B cell (primary cell): ENCODE measurements around the gene SMPD3. TPM values are rescaled to one million over a fixed set of nuclear protein-coding genes. Genes with fewer than 3 reads are reported as not detected.
A peak's percentile ranks its signal among the peaks of the same experiment; 100 is the strongest.

Experiments used
- ATAC-seq: fragments of 200-7000 bp; cut with Tn5 transposase; one replicate; pipeline ENCODE4 v1.10.0; 2021; ENCODE audit warnings: low read depth, mild to moderate bottlenecking, moderate number of reproducible peaks, moderate library complexity
- CTCF ChIA-PET: fragments of 350-600 bp; sonication (Branson Sonifier 250); formaldehyde crosslinking; loops from one replicate; lab custom pipeline; 2021; ENCODE audit warnings: antibody characterized with exemption, inconsistent platforms; lab: Charles Lee
- POLR2A ChIA-PET: fragments of 350-600 bp; sonication (Branson Sonifier 250); formaldehyde crosslinking; loops from one replicate; lab custom pipeline; 2021; ENCODE audit warnings: antibody characterized with exemption; lab: Charles Lee
- DNase-seq: peaks from one replicate; pipeline ENCODE4 v3.0.0; 2013
- H2AFZ ChIP-seq: 2 replicates; pipeline ENCODE4 v1.6.1; 2012; ENCODE audit warnings: mild to moderate bottlenecking, low read depth, low read length; ENCODE audit not compliant: insufficient read depth, poor library complexity, severe bottlenecking
- H3K27ac ChIP-seq, 2 donors: 1 replicate in 1 of 2; 2 replicates in 1 of 2; pipeline ENCODE4 v1.5.1; 2012 to 2013; ENCODE audit warnings: low read length in 2 of 2, mild to moderate bottlenecking in 2 of 2, moderate library complexity in 1 of 2
- H3K27me3 ChIP-seq, 4 experiments: fragments of 200-600 bp in 1 of 4; sonication (generic) in 1 of 4; replicated peaks in 1 of 4; 1 replicate in 2 of 4; 2 replicates in 2 of 4; pipeline versions ENCODE4 v1.6.1 to v1.7.0; 2013 to 2016; ENCODE audit warnings: low read length in 3 of 4, mild to moderate bottlenecking in 2 of 4, mixed read lengths in 1 of 4, moderate library complexity in 1 of 4; ENCODE audit not compliant: insufficient read depth in 4 of 4, control insufficient read depth in 3 of 4; ENCODE audit errors: control extremely low read depth in 1 of 4
- H3K36me3 ChIP-seq, 2 experiments: replicated peaks in 1 of 2; 1 replicate in 1 of 2; 2 replicates in 1 of 2; pipeline versions ENCODE4 v1.6.1 to v1.7.1; 2013; ENCODE audit warnings: low read length in 1 of 2; ENCODE audit not compliant: insufficient read depth in 2 of 2, control insufficient read depth in 1 of 2; ENCODE audit errors: control extremely low read depth in 1 of 2, extremely low read depth in 1 of 2
- H3K4me1 ChIP-seq, 2 donors: fragments of 200-600 bp in 1 of 2; sonication (generic) in 1 of 2; 1 replicate in 1 of 2; 2 replicates in 1 of 2; pipeline versions ENCODE4 v1.5.1 to v1.6.1; 2013 to 2017; ENCODE audit warnings: low read length in 2 of 2; ENCODE audit not compliant: control insufficient read depth in 2 of 2, insufficient read depth in 2 of 2
- H3K4me2 ChIP-seq: replicated peaks from 2 replicates; pipeline ENCODE3; 2012; ENCODE audit warnings: mild to moderate bottlenecking, low read depth, low read length; ENCODE audit not compliant: poor library complexity, severe bottlenecking
- H3K4me3 ChIP-seq, 5 experiments: fragments of 200-600 bp in 1 of 5; sonication (generic) in 1 of 5; 1 replicate in 3 of 5; 2 replicates in 2 of 5; pipeline versions ENCODE4 v1.5.1 to v1.7.0; 2011 to 2016; ENCODE audit warnings: low read length in 4 of 5, mild to moderate bottlenecking in 4 of 5, low read depth in 2 of 5, control low read depth in 1 of 5, moderate library complexity in 1 of 5; ENCODE audit not compliant: insufficient read depth in 1 of 5; ENCODE audit errors: control extremely low read depth in 1 of 5, extremely low read depth in 1 of 5
- H3K79me2 ChIP-seq: fragments of 200-600 bp; sonication (generic); one replicate; pipeline ENCODE4 v1.6.0; 2016; ENCODE audit warnings: low read length; ENCODE audit not compliant: control insufficient read depth, insufficient read depth
- H3K9ac ChIP-seq: fragments of 200-600 bp; sonication (generic); 2 replicates; pipeline ENCODE4 v1.6.1; 2017; ENCODE audit warnings: mild to moderate bottlenecking, low read length, moderate library complexity
- H3K9me3 ChIP-seq, 3 donors: one replicate each; pipeline versions ENCODE4 v1.6.1 to v1.7.1; 2013; ENCODE audit warnings: low read length in 2 of 3; ENCODE audit not compliant: control insufficient read depth in 2 of 3, insufficient read depth in 1 of 3; ENCODE audit errors: control extremely low read depth in 1 of 3
- H4K20me1 ChIP-seq: 2 replicates; pipeline ENCODE4 v1.6.0; 2012; ENCODE audit warnings: mild to moderate bottlenecking, low read length; ENCODE audit not compliant: insufficient read depth, control insufficient read depth, poor library complexity, severe bottlenecking
- H3K27ac Mint-ChIP-seq: one replicate; pipeline ENCODE4 v1.8.0; 2021; ENCODE audit warnings: mixed read lengths
- H3K27me3 Mint-ChIP-seq: one replicate; pipeline ENCODE4 v1.8.0; 2021; ENCODE audit warnings: mixed read lengths
- H3K4me1 Mint-ChIP-seq: one replicate; pipeline ENCODE4 v1.8.0; 2021; ENCODE audit warnings: mixed read lengths
- H3K4me3 Mint-ChIP-seq: one replicate; pipeline ENCODE4 v1.8.0; 2021; ENCODE audit warnings: mixed read lengths
- H3K9me3 Mint-ChIP-seq: one replicate; pipeline ENCODE4 v1.8.0; 2022; ENCODE audit warnings: mixed read lengths; ENCODE audit not compliant: insufficient read depth
- CTCF ChIP-seq: fragments of 200-600 bp; IDR thresholded peaks from one replicate; pipeline ENCODE4 v1.8.0; 2022; ENCODE audit warnings: antibody characterized with exemption, mild to moderate bottlenecking
- EZH2 ChIP-seq: IDR thresholded peaks from 2 replicates; pipeline ENCODE4 v1.6.1; 2012; ENCODE audit warnings: borderline replicate concordance, low read depth, mild to moderate bottlenecking, moderate library complexity, low read length; ENCODE audit not compliant: insufficient read depth, poor library complexity, severe bottlenecking
- WGBS: methylation state at CpG from one replicate; pipeline ENCODE4 v1.1.5; 2013; ENCODE audit warnings: missing lambda C conversion rate; ENCODE audit not compliant: insufficient coverage; 5-methylcytosine and 5-hydroxymethylcytosine counted together
- intact Hi-C: fragments of 100-400 bp; cut with micrococcal nuclease; formaldehyde crosslinking; loops from one replicate; pipeline ENCODE4 v1.10.0; 2022
- polyA plus RNA-seq: library from polyadenylated mRNA; depleted of rRNA; stranded (reverse); fragments of >200 nt; gene quantifications from 2 replicates; pipeline ENCODE4 v1.2.3, GENCODE V29; 2012
- total RNA-seq, 2 donors: library from RNA; stranded (reverse); fragments of 120-200 nt in 1 of 2; gene quantifications; 1 replicate in 1 of 2; 2 replicates in 1 of 2; pipeline versions ENCODE4 v1.2.3 to v1.2.4, GENCODE V29; 2013 to 2022

SMPD3 gene
- total and polyA plus RNA-seq, 2 donors (not counting 1 experiment from before 2014, with no cell fraction given): 1.2 to 2.8 TPM

- H3K79me2 ChIP-seq: no peaks in the 10 kb centered on the region
- TF ChIP-seq CTCF (no peak), EZH2 (no peak)
- no peak for ATAC-seq
- Mint-ChIP-seq H3K9me3 (no peaks in the 10 kb centered on the region), H3K27ac (no peak overlapping the region), H3K27me3 (no peaks in the 10 kb centered on the region), H3K4me1 (peaks cover 18% of the 10 kb centered on the region), H3K4me3 (no peak overlapping the region)
- WGBS: 78% methylated on average over 24 of the region's 28 CpGs
- no peak overlapping the region for H3K27ac ChIP-seq
- H3K4me1 ChIP-seq: peaks cover 15 to 18% of the 10 kb centered on the region in 2 donors
- H3K4me2 ChIP-seq: peak overlapping the region; percentile 62
- DNase-seq: no peak
- intact Hi-C loops: no loop called here
- ChIA-PET CTCF (interaction anchor here (0.6 to 1.3 kb wide), 3 partner anchors 13 to 165 kb away, joined by 3 to 5 read pairs (median 3); no protein-coding TSS in a partner anchor), POLR2A (interaction anchor here (0.7 kb wide), 1 partner anchor 908 kb away, joined by 3 read pairs; no protein-coding TSS in a partner anchor)
- peaks cover 0 to 3% (median 0%) of the 10 kb centered on the region in 3 donors for H3K9me3 ChIP-seq
- H3K9ac ChIP-seq: no peak overlapping the region
- H3K36me3 ChIP-seq: peaks cover 0 to 66% of the 10 kb centered on the region in 2 experiments
- no peak overlapping the region for H2AFZ ChIP-seq
- no peak overlapping the region for H3K4me3 ChIP-seq
- no peaks in the 10 kb centered on the region for H3K27me3 ChIP-seq
- H4K20me1 ChIP-seq: peaks cover 8% of the 10 kb centered on the region
These were observed 92.7 kb downstream of the SMPD3 start for GRCh38 chr16:68355447-68356248.

- peaks cover 0 to 3% (median 0%) of the 10 kb centered on the region in 3 donors for H3K9me3 ChIP-seq
- POLR2A ChIA-PET: no interaction called here
- H3K9ac ChIP-seq: no peak overlapping the region
- Mint-ChIP-seq H3K4me3 (no peak overlapping the region), H3K4me1 (peaks cover 18% of the 10 kb centered on the region), H3K27ac (no peak overlapping the region), H3K27me3 (no peaks in the 10 kb centered on the region), H3K9me3 (no peaks in the 10 kb centered on the region)
- ATAC-seq (no peak), DNase-seq (no peak)
- no peak overlapping the region for H3K4me3 ChIP-seq
- 98% methylated on average over 9 of the region's 9 CpGs for WGBS
- no peaks in the 10 kb centered on the region for H3K79me2 ChIP-seq
- CTCF ChIA-PET: no interaction called here
- H3K36me3 ChIP-seq: peaks cover 2 to 73% of the 10 kb centered on the region in 2 experiments
- H3K27me3 ChIP-seq: no peaks in the 10 kb centered on the region
- H3K4me2 ChIP-seq: no peak overlapping the region
- H3K4me1 ChIP-seq: peaks cover 15 to 18% of the 10 kb centered on the region in 2 donors
- H3K27ac ChIP-seq: no peak overlapping the region
- TF ChIP-seq EZH2 (no peak), CTCF (no peak)
- intact Hi-C loops: no loop called here
- H2AFZ ChIP-seq: no peak overlapping the region
- H4K20me1 ChIP-seq: peaks cover 8% of the 10 kb centered on the region
These were observed 93.5 kb downstream of the SMPD3 start for GRCh38 chr16:68354816-68355215.
